ENCODE data around the gene TBC1D22A. TPM values are rescaled to one million over a fixed set of nuclear protein-coding genes. Genes with fewer than 3 reads are reported as not detected.
"Not testable (repeated sequence)": the region's sequence is repeated elsewhere in the genome, so short reads cannot be mapped to it uniquely, and the experiment has no call there.

Gene TBC1D22A
- total RNA-seq, 4 donors from 2014 or later: 18.8 to 25.2 (median 23.1) TPM

GRCh38 chr22:46976598-46976997, 214.1 kb downstream of the TBC1D22A start:
- Histone ChIP-seq H3K36me3 (no peaks in the 10 kb centered on the region), H3K4me3 (no peak overlapping the region), H3K27ac (no peak overlapping the region), H3K27me3 (no peaks in the 10 kb centered on the region), H3K4me1 (no peaks in the 10 kb centered on the region), H3K9me3 (no peaks in the 10 kb centered on the region)
- TF ChIP-seq, protein P1, sequence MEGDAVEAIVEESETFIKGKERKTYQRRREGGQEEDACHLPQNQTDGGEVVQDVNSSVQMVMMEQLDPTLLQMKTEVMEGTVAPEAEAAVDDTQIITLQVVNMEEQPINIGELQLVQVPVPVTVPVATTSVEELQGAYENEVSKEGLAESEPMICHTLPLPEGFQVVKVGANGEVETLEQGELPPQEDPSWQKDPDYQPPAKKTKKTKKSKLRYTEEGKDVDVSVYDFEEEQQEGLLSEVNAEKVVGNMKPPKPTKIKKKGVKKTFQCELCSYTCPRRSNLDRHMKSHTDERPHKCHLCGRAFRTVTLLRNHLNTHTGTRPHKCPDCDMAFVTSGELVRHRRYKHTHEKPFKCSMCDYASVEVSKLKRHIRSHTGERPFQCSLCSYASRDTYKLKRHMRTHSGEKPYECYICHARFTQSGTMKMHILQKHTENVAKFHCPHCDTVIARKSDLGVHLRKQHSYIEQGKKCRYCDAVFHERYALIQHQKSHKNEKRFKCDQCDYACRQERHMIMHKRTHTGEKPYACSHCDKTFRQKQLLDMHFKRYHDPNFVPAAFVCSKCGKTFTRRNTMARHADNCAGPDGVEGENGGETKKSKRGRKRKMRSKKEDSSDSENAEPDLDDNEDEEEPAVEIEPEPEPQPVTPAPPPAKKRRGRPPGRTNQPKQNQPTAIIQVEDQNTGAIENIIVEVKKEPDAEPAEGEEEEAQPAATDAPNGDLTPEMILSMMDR (IDR thresholded peaks at IDR 0.05 in 4 of 5, conservative IDR thresholded peaks at IDR 0.05 in 1 of 5): no peak
- no peak for TF ChIP-seq POLR2A (IDR thresholded peaks at IDR 0.05)
- in situ Hi-C loops (cut with MboI; ENCODE audit: low sequenced_read_pairs in 4 of 4) (no loop called here), intact Hi-C loops (cut with DNase I; ENCODE audit: low total_unique reads) (no loop called here)
- DNase-seq (no peak), ATAC-seq (no peak)

DNA sequence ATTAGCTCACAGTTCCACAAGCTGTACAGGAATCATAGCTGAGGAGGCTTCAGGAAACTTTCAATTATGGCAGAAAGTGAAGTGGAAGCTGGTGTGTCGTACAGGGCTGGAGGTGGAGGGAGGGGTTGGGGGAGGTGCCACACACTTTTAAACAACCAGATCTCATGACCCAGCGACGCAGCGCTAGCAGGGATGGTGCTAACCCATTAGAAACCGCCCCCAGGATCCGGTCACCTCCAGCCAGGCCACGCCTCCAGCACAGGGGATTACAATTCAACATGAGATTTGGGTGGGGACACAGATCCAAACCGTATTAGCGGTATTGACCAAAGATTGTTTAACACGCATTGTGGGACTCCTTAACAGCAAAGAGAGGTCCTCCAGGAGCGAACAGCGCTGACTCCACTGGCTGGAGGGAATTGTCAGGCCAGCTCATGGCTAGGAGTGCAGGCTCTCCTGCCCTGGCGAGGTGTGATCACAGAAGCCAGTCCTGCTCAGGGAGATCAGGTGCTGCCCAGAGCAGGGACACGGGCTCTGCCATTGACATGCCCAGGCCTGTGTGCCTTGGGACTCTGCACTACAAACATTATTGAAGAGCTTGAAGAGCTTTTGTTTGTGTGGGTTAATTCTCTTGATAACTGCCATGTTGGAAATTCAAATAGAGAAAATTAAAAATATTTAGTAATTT, 215.3 kb downstream of the TBC1D22A start:
- H3K36me3 ChIP-seq: no peaks in the 10 kb centered on the region
- H3K27ac ChIP-seq: no peak overlapping the region
- no peak for DNase-seq
- no peaks in the 10 kb centered on the region for H3K4me1 ChIP-seq
- no peak overlapping the region for H3K4me3 ChIP-seq
- no peaks in the 10 kb centered on the region for H3K27me3 ChIP-seq
- intact Hi-C loops (cut with DNase I; ENCODE audit: low total_unique reads) (no loop called here), in situ Hi-C loops (cut with MboI; ENCODE audit: low sequenced_read_pairs in 4 of 4) (no loop called here)
- TF ChIP-seq, protein P1 (IDR thresholded peaks at IDR 0.05 in 4 of 5, conservative IDR thresholded peaks at IDR 0.05 in 1 of 5): no peak
- no peak for TF ChIP-seq POLR2A (IDR thresholded peaks at IDR 0.05)
- no peak for ATAC-seq
- no peaks in the 10 kb centered on the region for H3K9me3 ChIP-seq

DNA sequence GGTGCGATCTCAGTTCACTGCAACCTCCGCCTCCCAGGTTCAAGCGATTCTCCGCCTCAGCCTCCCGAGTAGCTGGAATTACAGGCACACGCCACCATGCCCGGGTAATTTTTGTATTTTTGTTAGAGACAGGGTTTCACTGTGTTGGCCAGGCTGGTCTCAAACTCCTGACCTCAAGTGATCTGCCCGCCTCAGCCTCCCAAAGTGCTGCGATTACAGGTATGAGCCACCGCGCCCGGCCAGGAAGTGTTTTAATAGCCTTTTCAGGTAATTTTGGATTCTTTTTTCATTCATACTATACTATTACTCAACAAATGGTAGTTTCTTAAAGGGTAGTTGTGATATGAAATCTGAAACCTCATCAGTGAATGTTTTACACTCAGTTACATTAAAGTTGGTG, 216.2 kb downstream of the TBC1D22A start:
- not testable (repeated sequence) for H3K27ac ChIP-seq, ATAC-seq, H3K36me3 ChIP-seq

DNA sequence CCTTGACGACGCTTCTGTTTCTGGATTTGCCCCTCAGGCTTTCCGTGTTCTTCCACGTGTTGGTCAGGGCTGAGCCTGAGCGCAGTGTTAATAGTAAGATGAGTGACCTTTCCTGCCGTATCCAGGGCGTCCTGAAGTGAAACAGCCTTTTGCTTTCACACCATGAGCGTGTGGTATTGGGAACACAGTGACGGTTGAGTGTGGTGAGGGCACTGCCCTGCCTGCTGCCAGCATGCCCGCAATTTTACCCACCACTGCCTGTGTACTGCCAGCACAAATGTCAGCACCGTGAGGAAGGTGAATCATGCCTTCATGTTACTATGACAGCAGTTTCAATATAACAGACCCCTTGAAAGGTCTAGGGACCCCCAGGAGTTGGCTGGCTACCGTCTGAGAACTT, 217.1 kb downstream of the TBC1D22A start:
- ATAC-seq: no peak
- DNase-seq: no peak
- Histone ChIP-seq H3K27me3 (no peaks in the 10 kb centered on the region), H3K4me1 (no peaks in the 10 kb centered on the region), H3K36me3 (no peaks in the 10 kb centered on the region), H3K4me3 (no peak overlapping the region), H3K27ac (no peak overlapping the region), H3K9me3 (no peaks in the 10 kb centered on the region)
- TF ChIP-seq, protein P1 (IDR thresholded peaks at IDR 0.05 in 4 of 5, conservative IDR thresholded peaks at IDR 0.05 in 1 of 5): no peak
- in situ Hi-C loops (cut with MboI; ENCODE audit: low sequenced_read_pairs in 4 of 4): no loop called here
- intact Hi-C loops (cut with DNase I; ENCODE audit: low total_unique reads): no loop called here

More for the DNA sequence above, 216.2 kb downstream of the TBC1D22A start:
- H3K27me3 ChIP-seq; H3K4me3 ChIP-seq; in situ Hi-C loops (cut with MboI; ENCODE audit: low sequenced_read_pairs in 4 of 4); H3K9me3 ChIP-seq; H3K4me1 ChIP-seq; intact Hi-C loops (cut with DNase I; ENCODE audit: low total_unique reads); DNase-seq: not testable (repeated sequence)

- no peak for ATAC-seq
- H3K4me3 ChIP-seq: no peak overlapping the region
- in situ Hi-C loops (cut with MboI; ENCODE audit: low sequenced_read_pairs in 4 of 4): no loop called here
- no peaks in the 10 kb centered on the region for H3K4me1 ChIP-seq
- TF ChIP-seq, protein P1 (IDR thresholded peaks at IDR 0.05 in 4 of 5, conservative IDR thresholded peaks at IDR 0.05 in 1 of 5): no peak
- no peak for TF ChIP-seq POLR2A (IDR thresholded peaks at IDR 0.05)
- no peaks in the 10 kb centered on the region for H3K36me3 ChIP-seq
- no peak for DNase-seq
- intact Hi-C loops (cut with DNase I; ENCODE audit: low total_unique reads): no loop called here
- no peaks in the 10 kb centered on the region for H3K27me3 ChIP-seq
- no peak overlapping the region for H3K27ac ChIP-seq
- no peaks in the 10 kb centered on the region for H3K9me3 ChIP-seq
These were observed 217.9 kb downstream of the TBC1D22A start for GRCh38 chr22:46980392-46980791.

Measured in gastrocnemius medialis (tissue), 4 donors.